Measurements from ENCODE around the gene ANTKMT.
"Not testable (repeated sequence)": the region's sequence is repeated elsewhere in the genome, so short reads cannot be mapped to it uniquely, and the experiment has no call there.

The ANTKMT gene

DNA sequence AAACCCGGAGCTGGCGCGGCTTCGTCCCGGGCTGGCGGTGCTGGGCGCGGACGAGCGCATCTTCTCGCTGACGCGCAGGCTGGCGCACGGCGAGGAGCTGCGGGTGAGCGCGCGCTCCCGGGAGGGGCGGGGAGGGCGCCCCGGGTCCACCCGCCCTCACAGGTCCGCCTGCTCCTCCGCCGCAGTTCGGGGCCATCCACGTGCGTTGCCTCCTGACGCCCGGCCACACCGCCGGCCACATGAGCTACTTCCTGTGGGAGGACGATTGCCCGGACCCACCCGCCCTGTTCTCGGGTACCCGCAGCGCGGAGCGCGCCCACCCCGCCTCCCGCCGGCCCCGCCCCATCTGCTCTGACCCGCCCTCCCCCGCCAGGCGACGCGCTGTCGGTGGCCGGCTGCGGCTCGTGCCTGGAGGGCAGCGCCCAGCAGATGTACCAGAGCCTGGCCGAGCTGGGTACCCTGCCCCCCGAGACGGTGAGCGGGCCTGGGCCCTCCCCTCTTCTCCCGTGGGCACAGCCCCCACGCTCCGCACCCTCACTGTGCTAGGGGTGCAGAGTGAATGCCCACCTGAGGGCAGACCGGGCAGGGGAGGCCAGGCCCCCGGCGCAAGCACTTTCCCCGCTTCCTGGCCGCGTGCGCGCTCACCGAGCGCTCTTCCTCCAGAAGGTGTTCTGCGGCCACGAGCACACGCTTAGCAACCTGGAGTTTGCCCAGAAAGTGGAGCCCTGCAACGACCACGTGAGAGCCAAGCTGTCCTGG, 7.4 kb downstream of the ANTKMT start:
- DNase-seq (ENCODE audit: low read depth): no peak

GRCh38 chr16:728890-729744, 8.2 kb downstream of the ANTKMT start:
- DNase-seq (ENCODE audit: low read depth): no peak

- DNase-seq (ENCODE audit: low read depth): no peak
Observed at GRCh38 chr16:729768-730665, 9.1 kb downstream of the ANTKMT start.

- DNase-seq (ENCODE audit: low read depth): no peak
Observed at GRCh38 chr16:730666-731509, 9.9 kb downstream of the ANTKMT start.

GRCh38 chr16:732332-732731, 11.4 kb downstream of the ANTKMT start:
- no peak for DNase-seq (ENCODE audit: low read depth)

DNA sequence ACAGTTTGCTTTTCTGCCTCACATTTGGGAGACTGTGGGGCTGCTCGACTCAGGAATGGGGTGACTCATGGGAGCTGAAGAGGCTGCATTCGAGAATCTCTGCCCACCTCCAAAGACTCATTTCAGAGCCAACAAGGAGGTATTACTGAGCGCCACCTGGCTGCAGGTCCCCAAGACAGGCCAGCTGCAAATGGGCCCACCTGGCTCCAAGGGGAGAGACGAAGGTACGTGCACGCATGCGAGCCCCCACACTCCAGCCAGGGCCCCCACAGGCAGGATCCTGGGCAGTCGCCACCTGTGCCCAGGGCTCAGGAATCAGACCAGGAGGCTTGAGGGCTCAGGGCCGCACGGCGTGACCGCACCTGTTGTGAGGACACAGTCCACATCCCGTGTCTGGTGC, 12.0 kb downstream of the ANTKMT start:
- DNase-seq (ENCODE audit: low read depth): no peak

- DNase-seq (ENCODE audit: low read depth): no peak
Observed at GRCh38 chr16:733382-734207, 12.6 kb downstream of the ANTKMT start.

DNA sequence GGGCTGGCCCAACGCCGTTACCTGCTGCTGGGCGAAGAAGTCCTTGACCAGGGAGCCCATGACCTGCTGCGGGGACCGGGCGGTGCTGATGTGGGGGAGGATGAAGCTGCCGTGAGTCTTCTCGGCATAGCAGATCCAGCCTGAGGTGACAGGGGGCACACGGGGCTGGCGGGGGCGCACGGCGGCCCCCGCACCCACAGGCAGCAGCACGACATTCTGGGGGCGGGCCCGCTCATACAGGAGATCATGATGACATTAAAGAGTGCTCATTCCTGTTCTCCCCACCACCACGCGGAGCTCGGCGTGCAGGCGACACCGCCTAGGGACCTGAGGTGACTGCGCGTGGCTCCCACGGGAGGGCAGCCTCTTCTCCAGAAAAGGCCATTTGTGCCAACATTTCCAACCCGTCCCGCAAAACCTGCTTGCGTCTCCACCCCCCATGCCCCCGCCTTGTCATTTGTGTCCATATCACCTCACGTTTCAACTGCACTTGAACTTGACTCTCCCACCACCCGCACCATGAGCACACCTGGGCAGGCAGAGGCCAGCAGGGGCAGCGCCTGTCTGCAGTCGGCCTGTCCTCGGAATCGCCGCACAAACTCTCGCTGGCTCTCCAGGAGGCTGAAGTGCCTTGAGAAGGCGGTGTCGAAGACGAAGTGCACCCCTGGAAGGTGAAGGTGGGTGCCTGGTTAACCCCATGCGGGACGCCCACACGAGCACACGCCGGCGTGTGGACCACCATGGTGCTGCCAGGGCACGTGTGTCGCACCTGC, 13.4 kb downstream of the ANTKMT start:
- DNase-seq (ENCODE audit: low read depth): no peak

DNA sequence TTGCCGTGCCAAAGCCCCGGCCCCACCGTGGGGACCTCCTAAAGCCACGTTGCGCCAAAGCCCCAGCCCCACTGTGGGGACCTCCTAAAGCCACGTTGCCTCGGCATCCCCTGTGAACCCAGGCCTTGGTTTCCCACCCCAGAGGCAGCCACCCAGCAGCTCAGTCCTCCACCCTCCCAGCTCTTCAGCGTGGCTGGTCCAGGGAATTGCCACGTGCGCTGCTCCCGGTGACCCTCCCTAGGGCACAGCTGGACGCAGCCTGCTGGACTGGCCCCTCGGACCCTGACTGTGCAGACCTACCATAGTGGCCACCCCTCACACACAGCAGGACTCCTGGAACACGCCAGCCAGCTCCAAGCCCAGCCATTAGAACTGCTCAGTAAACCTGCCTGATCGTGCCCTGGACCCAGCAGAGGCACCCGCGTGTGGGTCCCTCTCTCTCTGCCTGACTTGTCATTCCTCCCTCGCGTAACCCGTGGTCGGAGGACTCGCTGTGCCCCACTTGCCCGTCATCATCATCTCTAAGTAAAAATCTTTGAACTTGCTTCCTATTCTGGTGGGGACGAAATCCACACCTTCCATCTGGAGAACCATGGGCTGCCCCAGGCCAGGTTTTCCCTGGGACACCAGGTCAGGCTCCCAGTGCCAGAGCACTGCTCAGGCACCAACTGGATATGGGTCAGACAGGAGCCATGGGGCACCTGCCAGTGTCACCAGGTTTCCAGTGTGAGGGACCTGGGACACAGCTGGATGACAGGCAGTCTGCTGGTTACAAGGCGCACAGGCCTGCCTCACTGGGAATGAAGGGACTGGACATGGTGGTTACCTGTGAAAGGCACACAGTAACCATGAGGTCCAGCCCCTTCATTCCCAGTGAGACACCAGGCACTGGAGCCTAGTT, 14.3 kb downstream of the ANTKMT start:
- no peak for DNase-seq (ENCODE audit: low read depth)

- no peak for DNase-seq (ENCODE audit: low read depth)
Observed at GRCh38 chr16:735982-736453, 15.1 kb downstream of the ANTKMT start.

DNA sequence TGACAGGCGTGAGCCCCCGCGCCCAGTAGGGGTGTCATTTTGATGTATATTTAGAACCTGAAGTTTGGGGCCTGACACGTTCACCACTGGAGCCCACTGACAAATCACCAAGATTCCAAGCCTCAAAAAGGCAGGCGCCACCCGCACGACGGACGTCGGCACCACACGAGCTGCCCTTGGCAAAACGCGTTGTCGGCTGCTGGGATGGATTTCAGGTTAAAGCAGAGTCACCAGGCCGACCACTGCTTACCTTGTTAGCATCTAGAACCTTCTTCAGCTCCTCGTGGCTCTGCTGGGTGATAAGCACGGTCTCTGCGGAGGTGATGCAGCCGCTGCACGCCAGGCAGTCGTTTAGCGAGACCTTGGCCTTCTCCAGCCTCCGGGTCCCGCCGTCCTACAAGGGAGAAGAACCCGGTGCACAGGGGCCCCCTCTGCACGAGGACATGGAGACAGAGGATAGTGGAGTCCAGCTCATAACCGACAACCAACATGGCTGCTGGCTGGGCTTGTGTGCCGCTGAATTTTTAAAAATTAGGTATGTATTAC, 16.1 kb downstream of the ANTKMT start:
- DNase-seq (ENCODE audit: low read depth): no peak

DNA sequence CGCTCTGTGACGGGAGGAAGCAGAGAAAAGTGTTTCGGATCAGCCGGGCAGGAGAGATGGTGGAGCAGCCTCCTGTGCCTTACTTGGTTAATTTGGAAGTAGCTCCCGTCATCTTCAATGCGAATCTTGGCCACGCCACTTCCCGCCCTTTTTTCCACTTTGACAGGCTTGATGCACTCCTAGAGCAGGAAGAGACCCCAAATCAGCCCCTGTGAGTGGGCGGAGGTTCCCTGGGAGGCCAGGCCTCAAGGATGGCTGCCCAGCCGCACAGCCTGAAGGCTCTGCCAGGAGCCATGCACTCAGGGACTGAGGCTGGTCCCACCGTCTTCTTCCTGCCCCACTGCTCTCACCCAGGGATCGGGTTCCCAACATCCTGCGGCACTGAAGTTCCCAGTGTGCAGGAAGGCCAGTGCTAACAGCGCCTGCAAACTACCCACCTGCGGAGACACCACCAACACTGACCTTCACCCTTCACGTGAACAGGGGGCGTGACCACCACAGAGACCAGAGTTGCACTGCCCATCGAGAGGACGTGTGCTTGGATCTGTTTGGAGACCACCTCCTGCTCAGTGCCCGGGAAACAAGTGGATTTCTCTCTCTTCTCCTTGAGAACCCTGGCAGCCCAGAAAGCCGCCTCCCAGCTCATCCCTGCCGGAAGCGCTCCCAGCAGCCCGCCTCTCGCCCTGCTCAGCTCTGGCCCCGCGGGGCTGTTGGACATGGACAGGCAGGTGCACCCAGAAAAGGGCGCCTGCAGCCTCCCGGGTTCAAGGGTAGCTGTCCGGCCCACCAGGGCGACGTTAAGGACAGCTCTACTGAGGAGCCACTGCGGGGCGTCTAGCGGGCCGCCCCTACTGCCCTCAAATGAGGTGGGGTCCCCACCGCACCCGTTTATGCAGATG, 18.9 kb downstream of the ANTKMT start:
- no peak for DNase-seq (ENCODE audit: low read depth)

DNA sequence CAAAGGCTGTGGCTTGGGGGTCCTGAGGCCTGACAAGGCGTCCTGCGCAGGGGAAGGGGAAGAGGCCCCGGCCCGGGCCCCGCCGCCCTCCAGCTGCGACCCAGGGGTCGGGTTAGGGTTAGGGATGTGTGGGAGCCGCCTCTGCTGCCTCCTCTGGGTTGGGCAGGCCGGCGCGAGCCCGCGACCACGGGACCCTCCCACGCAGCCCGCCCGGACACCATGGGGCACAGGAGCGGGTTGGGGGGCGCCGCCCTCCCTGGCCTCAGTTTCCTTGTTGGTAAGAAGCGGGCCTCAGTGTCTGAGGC, 19.5 kb downstream of the ANTKMT start:
- DNase-seq (ENCODE audit: low read depth): no peak

DNA sequence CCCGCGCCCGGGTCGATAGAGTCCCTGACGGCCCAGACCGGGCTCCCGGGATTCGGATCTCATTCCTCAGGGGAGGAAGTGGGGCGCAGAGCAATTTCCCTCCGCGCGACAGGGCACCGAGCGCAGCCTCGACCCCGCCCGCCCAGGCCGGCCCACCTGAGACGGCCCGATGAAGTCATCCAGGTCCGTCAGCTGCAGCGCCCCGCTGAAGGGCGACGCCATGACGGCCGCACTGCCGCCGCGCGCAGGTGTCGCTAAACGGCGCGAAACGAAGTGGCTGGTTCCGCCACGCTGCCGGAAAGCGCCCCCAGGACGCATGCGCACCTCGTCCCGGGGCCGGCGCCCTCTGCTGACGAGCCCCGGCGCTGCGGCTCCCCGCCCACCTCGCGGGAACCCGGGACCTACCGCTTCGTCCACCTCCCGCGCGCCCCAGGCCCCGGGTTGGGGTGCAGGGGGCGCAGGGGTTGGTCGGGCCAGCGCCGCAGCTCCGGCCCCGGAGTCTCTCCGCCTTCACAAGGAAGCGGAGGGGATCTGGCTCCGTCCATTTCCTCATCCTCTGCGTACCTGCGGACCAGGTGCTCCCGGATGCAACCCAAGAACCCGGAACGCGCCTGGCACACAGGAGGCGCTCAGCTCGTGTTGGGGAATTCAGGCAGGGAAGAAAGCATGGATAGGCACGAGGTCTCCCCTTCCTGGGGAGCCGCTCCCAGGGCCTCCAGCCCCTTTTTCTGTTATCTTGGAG, 20.0 kb downstream of the ANTKMT start, which contains the start of gene CIAO3:
Gene CIAO3 (minus strand): TSS at position 234 of the 742 bp plus-strand sequence. CDS start 12 bp downstream, at position 222.
- DNase-seq (ENCODE audit: low read depth): peak; percentile 90

DNA sequence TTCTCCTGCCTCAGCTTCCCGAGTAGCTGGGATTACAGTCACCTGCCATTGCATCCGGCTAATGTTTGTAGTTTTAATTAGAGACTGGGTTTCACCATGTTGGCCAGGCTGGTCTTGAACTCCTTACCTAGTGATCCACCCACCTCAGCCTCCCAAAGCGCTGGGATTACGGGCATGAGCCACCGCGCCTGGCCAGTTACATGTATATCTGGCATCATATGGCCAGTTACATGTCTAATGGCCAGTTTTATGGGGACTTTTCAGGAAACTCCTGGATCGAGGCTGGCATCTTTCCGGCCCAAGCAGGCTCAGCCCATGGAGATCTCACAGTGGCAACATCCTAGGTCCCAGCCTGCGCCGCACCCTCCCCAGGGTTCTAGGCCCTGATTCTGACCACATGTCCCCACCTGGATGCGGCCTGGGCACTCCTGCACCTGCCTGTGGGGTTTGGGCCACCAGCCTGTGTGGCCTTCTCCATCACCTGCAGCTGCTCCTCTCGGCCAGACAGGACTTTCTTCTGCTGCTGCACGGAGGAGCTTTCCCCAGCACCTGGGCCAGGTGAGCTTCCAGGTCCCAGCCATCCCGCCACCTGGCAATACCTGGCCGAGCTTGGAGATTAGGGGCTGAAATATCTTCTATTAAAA, 21.2 kb downstream of the ANTKMT start:
- DNase-seq (ENCODE audit: low read depth): no peak

DNA sequence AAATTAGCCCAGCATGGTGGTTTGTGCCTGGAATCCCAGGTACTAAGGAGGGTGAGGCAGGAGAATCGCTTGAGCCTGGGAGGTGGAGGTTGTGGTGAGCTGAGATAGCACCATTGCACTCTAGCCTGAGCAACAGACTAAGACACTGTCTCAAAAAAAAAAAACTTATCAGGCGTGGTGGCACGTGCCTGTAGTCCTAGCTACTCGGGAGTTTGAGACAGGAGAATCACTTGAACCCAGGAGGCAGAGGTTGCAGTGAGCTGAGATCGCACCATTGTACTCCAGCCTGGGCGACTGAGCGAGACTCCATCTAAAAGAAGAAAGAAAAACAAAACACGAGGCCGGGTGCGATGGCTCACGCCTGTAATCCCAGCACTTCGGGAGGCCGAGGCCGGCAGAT, 21.9 kb downstream of the ANTKMT start:
- DNase-seq (ENCODE audit: low read depth): not testable (repeated sequence)

All from stimulated activated CD8-positive, alpha-beta memory T cell treated with anti-CD3 and anti-CD28 coated beads, Interleukin-12 subunit alpha, Interleukin-12 subunit beta, amount 100 ng/mL, for 1 hour (primary cell).